Loucy (cell line): ENCODE results near the gene GZMM.

ENCODE experiments used
- H2AFZ ChIP-seq: fragments of 200-600 bp; sonication (generic); 2 replicates; pipeline ENCODE4 v1.6.0; 2016; ENCODE audit warnings: antibody characterized with exemption, mild to moderate bottlenecking, low read length, moderate library complexity
- H3F3A ChIP-seq: fragments of 200-600 bp; 2 replicates; pipeline ENCODE4 v1.6.0; 2016; ENCODE audit warnings: antibody characterized with exemption, low read depth, mild to moderate bottlenecking
- H3K27me3 ChIP-seq: fragments of 200-600 bp; sonication (generic); 2 replicates; pipeline ENCODE4 v1.6.1; 2014; ENCODE audit warnings: low read length, mild to moderate bottlenecking; ENCODE audit not compliant: insufficient read depth, poor library complexity, severe bottlenecking
- H3K36me3 ChIP-seq: fragments of 200-600 bp; sonication (generic); 2 replicates; pipeline ENCODE4 v1.6.1; 2016; ENCODE audit warnings: low read length; ENCODE audit not compliant: insufficient read depth
- H3K4me1 ChIP-seq: fragments of 200-600 bp; sonication (generic); 2 replicates; pipeline ENCODE4 v1.5.1; 2014; ENCODE audit warnings: low read length, mild to moderate bottlenecking; ENCODE audit not compliant: insufficient read depth, poor library complexity, severe bottlenecking
- H3K4me2 ChIP-seq: fragments of 200-600 bp; sonication (generic); 2 replicates; pipeline ENCODE4 v1.6.0; 2014; ENCODE audit warnings: antibody characterized with exemption, low read length, low read depth, mild to moderate bottlenecking; ENCODE audit not compliant: poor library complexity, severe bottlenecking
- H3K4me3 ChIP-seq: fragments of 200-600 bp; sonication (generic); 2 replicates; pipeline ENCODE4 v1.5.1; 2014; ENCODE audit warnings: low read length, mild to moderate bottlenecking, mixed read lengths; ENCODE audit not compliant: poor library complexity, severe bottlenecking
- H3K79me2 ChIP-seq: fragments of 200-600 bp; sonication (generic); 2 replicates; pipeline ENCODE4 v1.6.1; 2014; ENCODE audit warnings: low read length; ENCODE audit not compliant: insufficient read depth
- H3K9ac ChIP-seq: fragments of 200-600 bp; sonication (generic); 2 replicates; pipeline ENCODE4 v1.6.0; 2014; ENCODE audit warnings: mild to moderate bottlenecking, low read depth, low read length, moderate library complexity; ENCODE audit not compliant: poor library complexity, severe bottlenecking
- H3K9me2 ChIP-seq: fragments of 200-600 bp; sonication (generic); replicated peaks from 2 replicates; pipeline ENCODE4 v1.6.1; 2016; ENCODE audit warnings: low read depth, low read length, mixed read lengths
- H3K9me3 ChIP-seq: fragments of 200-600 bp; sonication (generic); 2 replicates; pipeline ENCODE4 v1.6.1; 2014; ENCODE audit warnings: mild to moderate bottlenecking, antibody characterized with exemption, low read length, low read depth; ENCODE audit not compliant: insufficient read depth
- H4K20me1 ChIP-seq: fragments of 200-600 bp; sonication (generic); 2 replicates; pipeline ENCODE4 v1.6.0; 2014; ENCODE audit warnings: antibody characterized with exemption, low read length, mild to moderate bottlenecking; ENCODE audit not compliant: insufficient read depth, poor library complexity, severe bottlenecking
- CTCF ChIP-seq: fragments of 200-600 bp; sonication (generic); conservative IDR thresholded peaks from 2 replicates; pipeline ENCODE4 v1.5.1; 2014; ENCODE audit warnings: mild to moderate bottlenecking, antibody characterized with exemption, low read length
- EZH2phosphoT487 ChIP-seq: fragments of 200-600 bp; IDR thresholded peaks from 2 replicates; pipeline ENCODE4 v1.6.1; 2018; ENCODE audit warnings: antibody characterized with exemption, mild to moderate bottlenecking, moderate library complexity, borderline replicate concordance

Gene GZMM

GRCh38 chr19:592101-592500 is 48.2 kb downstream of the GZMM start:
- no peaks in the 10 kb centered on the region for H3K9me3 ChIP-seq
- no peak overlapping the region for H2AFZ ChIP-seq
- H3K79me2 ChIP-seq: no peaks in the 10 kb centered on the region
- H3K4me3 ChIP-seq: no peak overlapping the region
- H3K36me3 ChIP-seq: no peaks in the 10 kb centered on the region
- H3K9ac ChIP-seq: no peak overlapping the region
- no peaks in the 10 kb centered on the region for H4K20me1 ChIP-seq
- H3K4me2 ChIP-seq: no peak overlapping the region
- H3F3A ChIP-seq: no peaks in the 10 kb centered on the region
- H3K9me2 ChIP-seq: no peaks in the 10 kb centered on the region
- H3K27me3 ChIP-seq: no peaks in the 10 kb centered on the region
- peaks cover 6% of the 10 kb centered on the region for H3K4me1 ChIP-seq
- TF ChIP-seq EZH2phosphoT487 (no peak), CTCF (no peak)

GRCh38 chr19:593055-593454 is 49.2 kb downstream of the GZMM start:
- Histone ChIP-seq H3K79me2 (no peaks in the 10 kb centered on the region), H4K20me1 (no peaks in the 10 kb centered on the region), H3K27me3 (no peaks in the 10 kb centered on the region), H2AFZ (no peak overlapping the region), H3K4me2 (no peak overlapping the region), H3K4me1 (peaks cover 6% of the 10 kb centered on the region), H3K4me3 (no peak overlapping the region), H3K36me3 (no peaks in the 10 kb centered on the region), H3K9me3 (no peaks in the 10 kb centered on the region), H3F3A (no peaks in the 10 kb centered on the region), H3K9ac (no peak overlapping the region), H3K9me2 (no peaks in the 10 kb centered on the region)
- TF ChIP-seq EZH2phosphoT487: no peak
- no peak for TF ChIP-seq CTCF

- no peaks in the 10 kb centered on the region for H3K9me3 ChIP-seq
- no peak overlapping the region for H3K9ac ChIP-seq
- TF ChIP-seq EZH2phosphoT487 (no peak), CTCF (no peak)
- no peaks in the 10 kb centered on the region for H3K9me2 ChIP-seq
- H3K79me2 ChIP-seq: no peaks in the 10 kb centered on the region
- H3F3A ChIP-seq: no peaks in the 10 kb centered on the region
- H3K4me1 ChIP-seq: peaks cover 2% of the 10 kb centered on the region
- no peak overlapping the region for H3K4me3 ChIP-seq
- H3K36me3 ChIP-seq: no peaks in the 10 kb centered on the region
- no peak overlapping the region for H2AFZ ChIP-seq
- H3K4me2 ChIP-seq: no peak overlapping the region
- H3K27me3 ChIP-seq: no peaks in the 10 kb centered on the region
- no peaks in the 10 kb centered on the region for H4K20me1 ChIP-seq
Measured at GRCh38 chr19:593505-593904, 49.7 kb downstream of the GZMM start.
